ENCODE data around the gene POLN. TPM values are rescaled to one million over a fixed set of nuclear protein-coding genes. Genes with fewer than 3 reads are reported as not detected.
A peak's percentile ranks its signal among the peaks of the same experiment; 100 is the strongest.

POLN gene
- total RNA-seq, 4 donors from 2014 or later: 0.26 to 5.8 (median 5.5) TPM; not detected in 1

DNA sequence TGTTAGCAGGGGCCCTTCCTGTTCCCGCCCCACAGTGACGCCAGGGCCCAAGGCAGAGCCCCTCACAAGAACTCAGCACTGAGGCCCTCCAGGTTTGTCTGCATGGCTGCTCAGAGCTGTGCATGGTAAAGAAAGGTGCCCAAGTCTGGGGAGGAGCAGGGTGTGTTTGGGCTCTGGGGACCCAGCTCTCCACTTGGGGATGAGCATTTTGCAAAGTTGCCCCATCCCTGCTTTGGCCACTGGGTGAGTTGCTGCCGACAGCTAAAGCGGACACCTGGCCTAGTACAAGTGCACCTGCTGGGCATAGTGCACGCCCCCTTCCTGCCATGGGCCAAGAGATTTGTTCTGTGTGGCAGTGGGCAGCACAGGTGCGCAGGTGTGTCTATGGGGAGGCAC lies 22.0 kb upstream of the POLN start:
- no peaks in the 10 kb centered on the region for H3K36me3 ChIP-seq
- no peaks in the 10 kb centered on the region for H3K9me3 ChIP-seq
- H3K4me1 ChIP-seq: peaks cover 0 to 29% of the 10 kb centered on the region in 2 donors
- H3K27me3 ChIP-seq: no peaks in the 10 kb centered on the region
- H3K27ac ChIP-seq: no peak overlapping the region
- TF ChIP-seq, protein P1, sequence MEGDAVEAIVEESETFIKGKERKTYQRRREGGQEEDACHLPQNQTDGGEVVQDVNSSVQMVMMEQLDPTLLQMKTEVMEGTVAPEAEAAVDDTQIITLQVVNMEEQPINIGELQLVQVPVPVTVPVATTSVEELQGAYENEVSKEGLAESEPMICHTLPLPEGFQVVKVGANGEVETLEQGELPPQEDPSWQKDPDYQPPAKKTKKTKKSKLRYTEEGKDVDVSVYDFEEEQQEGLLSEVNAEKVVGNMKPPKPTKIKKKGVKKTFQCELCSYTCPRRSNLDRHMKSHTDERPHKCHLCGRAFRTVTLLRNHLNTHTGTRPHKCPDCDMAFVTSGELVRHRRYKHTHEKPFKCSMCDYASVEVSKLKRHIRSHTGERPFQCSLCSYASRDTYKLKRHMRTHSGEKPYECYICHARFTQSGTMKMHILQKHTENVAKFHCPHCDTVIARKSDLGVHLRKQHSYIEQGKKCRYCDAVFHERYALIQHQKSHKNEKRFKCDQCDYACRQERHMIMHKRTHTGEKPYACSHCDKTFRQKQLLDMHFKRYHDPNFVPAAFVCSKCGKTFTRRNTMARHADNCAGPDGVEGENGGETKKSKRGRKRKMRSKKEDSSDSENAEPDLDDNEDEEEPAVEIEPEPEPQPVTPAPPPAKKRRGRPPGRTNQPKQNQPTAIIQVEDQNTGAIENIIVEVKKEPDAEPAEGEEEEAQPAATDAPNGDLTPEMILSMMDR (IDR thresholded peaks at IDR 0.05): no peak
- no peak for TF ChIP-seq POLR2A (IDR thresholded peaks at IDR 0.05)
- no peak overlapping the region for H3K4me3 ChIP-seq
- no peak for DNase-seq
- intact Hi-C loops (cut with DNase I; ENCODE audit: low total_unique reads): loop anchor here (10.0 kb wide), 1 partner anchor 141 kb away; no protein-coding TSS in a partner anchor

DNA sequence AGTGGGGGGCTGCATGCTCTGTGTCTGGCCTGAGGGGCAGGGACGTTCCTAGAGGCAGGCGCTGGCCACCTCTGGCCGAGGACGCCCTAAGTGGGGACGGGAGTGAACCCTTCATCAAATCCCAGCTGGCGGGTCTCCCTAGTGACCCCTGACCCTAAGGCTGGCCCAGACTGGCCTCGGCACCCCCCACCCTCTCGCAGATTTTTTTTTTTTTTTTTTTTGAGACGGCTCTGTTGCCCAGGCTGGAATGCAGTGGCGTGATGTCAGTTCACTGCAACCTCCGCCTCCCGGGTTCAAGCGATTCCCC lies 21.0 kb upstream of the POLN start:
- no peak for TF ChIP-seq POLR2A (IDR thresholded peaks at IDR 0.05)
- TF ChIP-seq, protein P1 (IDR thresholded peaks at IDR 0.05): no peak
- peaks cover 0 to 35% of the 10 kb centered on the region in 2 donors for H3K4me1 ChIP-seq
- intact Hi-C loops (cut with DNase I; ENCODE audit: low total_unique reads): loop anchor here (10.0 kb wide), 1 partner anchor 142 kb away; no protein-coding TSS in a partner anchor
- peak overlapping the region; percentile 86 to 93 for H3K27ac ChIP-seq
- no peak for DNase-seq
- no peaks in the 10 kb centered on the region for H3K27me3 ChIP-seq
- peak overlapping the region; percentile 28 to 54 for H3K4me3 ChIP-seq
- no peaks in the 10 kb centered on the region for H3K9me3 ChIP-seq
- H3K36me3 ChIP-seq: no peaks in the 10 kb centered on the region

DNA sequence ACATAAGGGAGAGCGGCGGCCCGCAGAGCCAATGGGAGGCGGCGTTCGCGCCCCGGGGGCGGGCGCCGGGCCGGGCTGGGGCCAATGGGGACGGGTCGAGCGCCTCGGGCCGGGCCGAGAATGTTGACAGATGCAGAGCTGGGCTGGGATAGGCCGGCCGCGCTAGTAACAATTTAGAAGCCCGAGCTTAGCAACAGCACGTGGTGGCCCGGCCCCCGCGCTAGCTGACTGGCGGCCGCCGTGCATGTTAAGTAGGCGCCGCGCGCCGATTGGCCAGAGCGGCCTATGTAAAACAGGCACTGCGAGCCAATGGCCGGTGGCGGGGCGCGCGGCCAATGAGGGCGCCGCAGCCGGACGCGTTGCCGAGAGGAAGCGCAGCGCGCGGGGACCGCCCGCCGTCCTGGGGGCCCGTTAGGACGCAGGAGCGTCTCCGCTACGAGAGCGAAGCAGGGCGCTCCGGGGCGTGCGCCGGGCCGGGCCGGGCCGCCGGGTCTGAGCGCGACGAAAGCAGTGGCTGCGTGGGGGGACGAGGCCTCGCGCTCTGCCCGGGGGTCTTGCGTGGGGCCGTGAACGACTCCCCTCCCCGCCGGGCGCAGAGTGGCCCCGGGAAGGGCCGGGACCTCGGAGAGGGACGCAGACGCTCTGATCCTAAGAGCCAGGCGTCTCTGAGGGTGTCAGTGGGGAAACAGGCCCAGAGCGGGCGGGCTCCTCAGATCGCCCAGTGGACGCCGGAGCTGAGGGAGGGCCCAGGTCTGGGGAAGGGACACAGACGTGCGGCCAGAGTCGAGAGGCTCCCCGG lies 20.4 kb upstream of the POLN start:
- no peaks in the 10 kb centered on the region for H3K27me3 ChIP-seq
- TF ChIP-seq POLR2A (IDR thresholded peaks at IDR 0.05): peak; percentile 94 to 97
- TF ChIP-seq, protein P1 (IDR thresholded peaks at IDR 0.05): peak in 1 of 4 experiments; percentile 9
- H3K36me3 ChIP-seq: no peaks in the 10 kb centered on the region
- peak; percentile 99 for DNase-seq
- H3K27ac ChIP-seq: peak overlapping the region; percentile 86 to 93
- peaks cover 0 to 41% of the 10 kb centered on the region in 2 donors for H3K4me1 ChIP-seq
- intact Hi-C loops (cut with DNase I; ENCODE audit: low total_unique reads): loop anchor here (10.0 kb wide), 1 partner anchor 142 kb away; no protein-coding TSS in a partner anchor
- peak overlapping the region; percentile 28 to 54 for H3K4me3 ChIP-seq
- no peaks in the 10 kb centered on the region for H3K9me3 ChIP-seq

DNA sequence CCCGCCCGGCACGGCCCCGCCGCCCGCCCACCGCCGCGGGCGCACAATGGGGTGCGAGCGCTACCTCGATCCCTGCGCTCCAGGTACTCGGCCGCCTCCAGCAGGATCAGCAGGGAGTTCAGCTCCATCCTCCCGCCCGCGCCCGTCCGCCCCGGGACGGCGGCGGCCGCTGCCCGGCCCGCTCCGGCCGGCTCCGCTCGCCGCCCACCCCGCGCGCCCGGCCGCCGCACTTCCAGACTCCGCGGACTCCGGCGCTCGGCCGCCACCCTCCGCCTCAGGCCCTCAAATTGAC lies 19.9 kb upstream of the POLN start, which contains the start of gene MXD4:
TSS of gene MXD4 (minus strand) at position 257 of the 292 bp plus-strand sequence. CDS start at position 128, 129 bp downstream.
- peak in 1 of 2 donors; percentile 85 for TF ChIP-seq POLR2A (IDR thresholded peaks at IDR 0.05)
- TF ChIP-seq, protein P1 (IDR thresholded peaks at IDR 0.05): no peak
- peak within 1 kb of the TSS; percentile 93 for H3K27ac ChIP-seq
- peaks cover 0 to 45% of the 10 kb centered on the region in 2 donors for H3K4me1 ChIP-seq
- intact Hi-C loops (cut with DNase I; ENCODE audit: low total_unique reads): loop anchor here (10.0 kb wide), 1 partner anchor 143 kb away; no protein-coding TSS in a partner anchor
- H3K9me3 ChIP-seq: no peaks in the 10 kb centered on the region
- H3K36me3 ChIP-seq: no peaks in the 10 kb centered on the region
- H3K27me3 ChIP-seq: no peaks in the 10 kb centered on the region
- DNase-seq: no peak
- peak within 1 kb of the TSS; percentile 85 to 91 for H3K4me3 ChIP-seq

All from uterus (tissue), 4 donors.